ENCODE data around the gene FREY1.

FREY1 gene

DNA sequence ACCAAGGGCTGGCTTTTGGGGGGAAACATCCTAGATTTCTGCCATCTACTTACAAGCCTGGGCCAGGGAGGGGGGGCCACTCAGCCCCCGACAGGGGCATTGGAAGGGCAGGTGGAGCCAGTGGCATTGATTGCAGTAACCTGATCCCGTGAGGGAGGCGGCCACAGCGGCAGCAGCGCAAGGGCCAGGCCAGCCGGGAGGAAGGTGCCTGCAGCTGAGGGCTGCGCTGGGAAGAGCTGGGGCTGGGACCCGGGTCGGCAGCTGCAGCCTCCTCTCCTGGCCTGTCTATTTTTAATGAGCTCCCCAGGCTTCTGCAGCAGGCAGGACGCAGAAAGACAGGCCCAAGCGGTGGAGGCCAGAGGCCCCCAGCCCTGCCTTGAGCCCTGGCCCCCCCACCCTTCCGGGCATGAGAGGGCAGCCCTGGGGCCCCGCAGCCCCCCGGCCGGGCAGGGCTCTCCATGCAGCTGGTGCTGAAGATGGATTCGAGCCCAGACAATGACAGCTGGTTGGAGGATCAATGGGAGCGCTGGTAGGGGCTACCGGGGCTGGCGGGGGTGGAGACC is 10.6 kb downstream of the FREY1 start (continued):
- TF ChIP-seq ZNF302 (tag by site-specific recombination; IDR thresholded peaks at IDR 0.05; ENCODE audit: low read depth) (no peak), ZSCAN30 (tag by site-specific recombination; IDR thresholded peaks at IDR 0.05) (peak; percentile 89), GLIS1 (tag by site-specific recombination; IDR thresholded peaks at IDR 0.05) (peak; percentile 29; the same call in 1 of the 2 replicates), OSR2 (tag by site-specific recombination; IDR thresholded peaks at IDR 0.05) (peak; percentile 46)

DNA sequence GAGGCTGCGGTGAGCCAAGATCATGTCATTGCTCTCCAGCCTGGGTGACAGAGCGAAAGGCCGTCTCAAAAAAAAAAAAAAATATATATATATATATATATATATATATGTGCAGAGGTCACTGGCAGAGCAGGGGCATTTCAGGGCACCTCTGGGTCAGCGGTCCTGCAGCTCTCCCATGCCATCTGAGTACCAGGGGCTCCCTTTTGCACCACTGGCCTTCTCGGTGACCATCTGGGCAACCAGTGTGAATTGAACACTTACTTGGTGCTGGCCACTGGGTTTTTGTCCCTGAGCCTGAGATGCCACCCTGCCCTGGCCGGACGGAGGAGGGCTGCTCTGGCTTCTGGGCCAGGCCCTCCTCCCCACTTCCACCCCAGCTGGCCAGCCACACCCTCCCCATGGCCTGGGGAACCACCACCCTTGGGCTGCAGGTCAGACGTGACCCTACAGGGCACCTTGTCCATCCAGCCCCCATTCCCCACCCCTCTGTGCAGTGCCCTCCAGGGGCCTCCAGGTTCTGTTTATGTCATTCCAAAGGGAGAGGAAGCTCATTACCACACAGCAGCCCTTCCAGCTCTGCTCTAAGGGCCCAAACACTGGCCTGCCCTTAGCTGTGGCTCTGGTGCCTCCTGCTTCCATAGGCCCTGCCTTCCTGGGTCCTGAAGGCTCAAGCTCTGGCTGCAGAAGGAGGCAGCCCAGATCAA is 11.4 kb downstream of the FREY1 start:
- Histone ChIP-seq H3K4me3 (ENCODE audit: low read depth, low read length) (no peak overlapping the region), H3K4me1 (ENCODE audit: control insufficient read depth, insufficient read depth, low read length) (peaks cover 4% of the 10 kb centered on the region; the same call in 1 of the 2 replicates), H3K36me3 (ENCODE audit: control insufficient read depth in 2 of 2, insufficient read depth in 1 of 2, low read length in 2 of 2) (no peaks in the 10 kb centered on the region), H3K27ac (ENCODE audit: extremely low read depth, low read depth, low read length) (no peak overlapping the region), H3K9me3 (ENCODE audit: control insufficient read depth, insufficient read depth, low read depth, low read length) (no peaks in the 10 kb centered on the region)
- CTCF ChIA-PET, result interaction anchor here (0.8 to 1.5 kb wide), 2 partner anchors 22 to 23 kb away, joined by 3 to 9 read pairs; no protein-coding TSS in a partner anchor
- POLR2A ChIA-PET, result interaction anchor here (0.9 kb wide), 1 partner anchor 22 kb away, joined by 3 read pairs; the partner anchor contains the start of gene PEX16
- TF ChIP-seq ZNF211 (tag by site-specific recombination; IDR thresholded peaks at IDR 0.05; ENCODE audit: low read depth), result no peak
- TF ChIP-seq, protein P1, sequence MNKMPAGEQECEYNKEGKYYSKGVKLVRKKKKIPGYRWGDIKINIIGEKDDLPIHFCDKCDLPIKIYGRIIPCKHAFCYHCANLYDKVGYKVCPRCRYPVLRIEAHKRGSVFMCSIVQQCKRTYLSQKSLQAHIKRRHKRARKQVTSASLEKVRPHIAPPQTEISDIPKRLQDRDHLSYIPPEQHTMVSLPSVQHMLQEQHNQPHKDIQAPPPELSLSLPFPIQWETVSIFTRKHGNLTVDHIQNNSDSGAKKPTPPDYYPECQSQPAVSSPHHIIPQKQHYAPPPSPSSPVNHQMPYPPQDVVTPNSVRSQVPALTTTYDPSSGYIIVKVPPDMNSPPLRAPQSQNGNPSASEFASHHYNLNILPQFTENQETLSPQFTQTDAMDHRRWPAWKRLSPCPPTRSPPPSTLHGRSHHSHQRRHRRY (tag by site-specific recombination; IDR thresholded peaks at IDR 0.05), result no peak
- TF ChIP-seq, protein P2, sequence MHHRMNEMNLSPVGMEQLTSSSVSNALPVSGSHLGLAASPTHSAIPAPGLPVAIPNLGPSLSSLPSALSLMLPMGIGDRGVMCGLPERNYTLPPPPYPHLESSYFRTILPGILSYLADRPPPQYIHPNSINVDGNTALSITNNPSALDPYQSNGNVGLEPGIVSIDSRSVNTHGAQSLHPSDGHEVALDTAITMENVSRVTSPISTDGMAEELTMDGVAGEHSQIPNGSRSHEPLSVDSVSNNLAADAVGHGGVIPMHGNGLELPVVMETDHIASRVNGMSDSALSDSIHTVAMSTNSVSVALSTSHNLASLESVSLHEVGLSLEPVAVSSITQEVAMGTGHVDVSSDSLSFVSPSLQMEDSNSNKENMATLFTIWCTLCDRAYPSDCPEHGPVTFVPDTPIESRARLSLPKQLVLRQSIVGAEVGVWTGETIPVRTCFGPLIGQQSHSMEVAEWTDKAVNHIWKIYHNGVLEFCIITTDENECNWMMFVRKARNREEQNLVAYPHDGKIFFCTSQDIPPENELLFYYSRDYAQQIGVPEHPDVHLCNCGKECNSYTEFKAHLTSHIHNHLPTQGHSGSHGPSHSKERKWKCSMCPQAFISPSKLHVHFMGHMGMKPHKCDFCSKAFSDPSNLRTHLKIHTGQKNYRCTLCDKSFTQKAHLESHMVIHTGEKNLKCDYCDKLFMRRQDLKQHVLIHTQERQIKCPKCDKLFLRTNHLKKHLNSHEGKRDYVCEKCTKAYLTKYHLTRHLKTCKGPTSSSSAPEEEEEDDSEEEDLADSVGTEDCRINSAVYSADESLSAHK (tag by site-specific recombination; IDR thresholded peaks at IDR 0.05), result no peak
- TF ChIP-seq ZNF138 (tag by site-specific recombination; IDR thresholded peaks at IDR 0.05; ENCODE audit: borderline replicate concordance), result no peak
- no peak for TF ChIP-seq ZNF514 (tag by site-specific recombination; IDR thresholded peaks at IDR 0.05)
- TF ChIP-seq KLF8 (tag by site-specific recombination; IDR thresholded peaks at IDR 0.05), result no peak
- no peak for TF ChIP-seq EGR2 (tag by site-specific recombination; IDR thresholded peaks at IDR 0.05; ENCODE audit: low read depth)
- TF ChIP-seq MYNN (tag by site-specific recombination; IDR thresholded peaks at IDR 0.05; ENCODE audit: borderline replicate concordance), result no peak
- TF ChIP-seq ZNF10 (tag by site-specific recombination; IDR thresholded peaks at IDR 0.05), result no peak
- TF ChIP-seq FEZF1 (tag by site-specific recombination; IDR thresholded peaks at IDR 0.05), result no peak
- TF ChIP-seq, protein P3, sequence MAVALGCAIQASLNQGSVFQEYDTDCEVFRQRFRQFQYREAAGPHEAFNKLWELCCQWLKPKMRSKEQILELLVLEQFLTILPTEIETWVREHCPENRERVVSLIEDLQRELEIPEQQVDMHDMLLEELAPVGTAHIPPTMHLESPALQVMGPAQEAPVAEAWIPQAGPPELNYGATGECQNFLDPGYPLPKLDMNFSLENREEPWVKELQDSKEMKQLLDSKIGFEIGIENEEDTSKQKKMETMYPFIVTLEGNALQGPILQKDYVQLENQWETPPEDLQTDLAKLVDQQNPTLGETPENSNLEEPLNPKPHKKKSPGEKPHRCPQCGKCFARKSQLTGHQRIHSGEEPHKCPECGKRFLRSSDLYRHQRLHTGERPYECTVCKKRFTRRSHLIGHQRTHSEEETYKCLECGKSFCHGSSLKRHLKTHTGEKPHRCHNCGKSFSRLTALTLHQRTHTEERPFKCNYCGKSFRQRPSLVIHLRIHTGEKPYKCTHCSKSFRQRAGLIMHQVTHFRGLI (tag by site-specific recombination; IDR thresholded peaks at IDR 0.05), result no peak
- TF ChIP-seq ZNF837 (tag by site-specific recombination; IDR thresholded peaks at IDR 0.05), result no peak

DNA sequence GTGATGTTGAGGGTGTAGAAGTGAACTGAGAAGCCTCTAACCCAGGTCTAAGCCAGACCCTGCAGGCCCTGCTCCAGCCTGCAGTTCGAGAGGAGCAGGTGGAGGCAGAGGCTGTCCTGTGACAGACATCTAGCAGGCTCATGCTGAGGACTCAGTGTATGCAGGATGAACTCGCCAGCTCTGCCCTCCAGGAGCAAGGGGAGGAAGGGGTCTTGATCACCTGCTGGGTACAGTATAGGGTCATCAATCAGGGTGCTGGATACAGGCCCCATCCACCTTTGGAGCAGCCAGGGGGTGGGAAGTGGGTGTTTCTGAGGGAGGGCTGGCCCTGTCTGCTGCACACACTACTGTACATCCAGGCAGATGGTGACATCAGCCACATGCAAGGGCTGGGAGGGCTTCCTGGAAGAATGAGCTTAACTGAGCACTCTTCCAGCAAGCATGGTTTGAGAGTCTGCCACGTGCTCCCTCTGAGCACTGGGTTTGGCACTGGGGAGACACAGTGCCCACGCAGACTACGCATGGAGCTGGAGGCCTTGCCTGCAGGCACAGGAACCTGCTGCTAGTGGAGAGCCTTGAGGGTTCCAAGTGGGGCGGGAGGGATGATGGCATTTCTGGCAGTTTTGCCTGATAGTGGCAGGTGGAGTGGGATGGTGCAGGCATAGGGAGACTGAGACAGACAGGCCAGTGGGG is 12.4 kb downstream of the FREY1 start:
- Histone ChIP-seq H3K36me3 (ENCODE audit: control insufficient read depth in 2 of 2, insufficient read depth in 1 of 2, low read length in 2 of 2) (no peaks in the 10 kb centered on the region), H3K9me3 (ENCODE audit: control insufficient read depth, insufficient read depth, low read depth, low read length) (no peaks in the 10 kb centered on the region), H3K4me3 (ENCODE audit: low read depth, low read length) (no peak overlapping the region), H3K4me1 (ENCODE audit: control insufficient read depth, insufficient read depth, low read length) (peaks cover 4% of the 10 kb centered on the region; the same call in 1 of the 2 replicates), H3K27ac (ENCODE audit: extremely low read depth, low read depth, low read length) (no peak overlapping the region)
- ChIA-PET CTCF (interaction anchor here (0.8 to 2.8 kb wide), 3 partner anchors 21 to 111 kb away, joined by 3 to 18 read pairs (median 3); no protein-coding TSS in a partner anchor), POLR2A (no interaction called here)
- TF ChIP-seq ZIC2 (tag by site-specific recombination; IDR thresholded peaks at IDR 0.05) (no peak), YY2 (tag by site-specific recombination; IDR thresholded peaks at IDR 0.05) (no peak), ZNF654 (tag by site-specific recombination; IDR thresholded peaks at IDR 0.05; ENCODE audit: low read depth) (no peak), ZNF132 (tag by site-specific recombination; IDR thresholded peaks at IDR 0.05; ENCODE audit: borderline replicate concordance) (no peak), BCL11A (tag by site-specific recombination; IDR thresholded peaks at IDR 0.05; ENCODE audit: low read depth) (no peak), ZNF664 (tag by site-specific recombination; IDR thresholded peaks at IDR 0.05) (no peak), SP2 (tag by site-specific recombination; IDR thresholded peaks at IDR 0.05) (peak; percentile 34; the same call in 1 of the 2 replicates), ZNF350 (tag by site-specific recombination; IDR thresholded peaks at IDR 0.05) (no peak), ZNF660 (tag by site-specific recombination; IDR thresholded peaks at IDR 0.05) (no peak)
- TF ChIP-seq, protein P4, sequence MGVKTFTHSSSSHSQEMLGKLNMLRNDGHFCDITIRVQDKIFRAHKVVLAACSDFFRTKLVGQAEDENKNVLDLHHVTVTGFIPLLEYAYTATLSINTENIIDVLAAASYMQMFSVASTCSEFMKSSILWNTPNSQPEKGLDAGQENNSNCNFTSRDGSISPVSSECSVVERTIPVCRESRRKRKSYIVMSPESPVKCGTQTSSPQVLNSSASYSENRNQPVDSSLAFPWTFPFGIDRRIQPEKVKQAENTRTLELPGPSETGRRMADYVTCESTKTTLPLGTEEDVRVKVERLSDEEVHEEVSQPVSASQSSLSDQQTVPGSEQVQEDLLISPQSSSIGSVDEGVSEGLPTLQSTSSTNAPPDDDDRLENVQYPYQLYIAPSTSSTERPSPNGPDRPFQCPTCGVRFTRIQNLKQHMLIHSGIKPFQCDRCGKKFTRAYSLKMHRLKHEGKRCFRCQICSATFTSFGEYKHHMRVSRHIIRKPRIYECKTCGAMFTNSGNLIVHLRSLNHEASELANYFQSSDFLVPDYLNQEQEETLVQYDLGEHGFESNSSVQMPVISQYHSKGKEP (tag by site-specific recombination; IDR thresholded peaks at IDR 0.05), result no peak

Data from HEK293 (cell line).